HG03108 (cell line): ENCODE measurements around the gene ALK.

Experiments
- ATAC-seq: cut with Tn5 transposase; IDR thresholded peaks from one replicate; pipeline ENCODE4 v1.9.1; 2021; ENCODE audit warnings: moderate library complexity; ENCODE audit not compliant: unreplicated experiment

The ALK gene

GRCh38 chr2:29663268-29663667 is 258.1 kb downstream of the ALK start:
- ATAC-seq = no peak

- no peak for ATAC-seq
These were observed 258.5 kb downstream of the ALK start for GRCh38 chr2:29662861-29663260.

GRCh38 chr2:29660201-29660600 is 261.2 kb downstream of the ALK start:
- no peak for ATAC-seq

- ATAC-seq = no peak
These were observed 262.2 kb downstream of the ALK start for GRCh38 chr2:29659178-29659577.

GRCh38 chr2:29657674-29658073 is 263.7 kb downstream of the ALK start:
- ATAC-seq = no peak

- ATAC-seq = no peak
These were observed 265.8 kb downstream of the ALK start for GRCh38 chr2:29655391-29656086.

GRCh38 chr2:29650631-29651097 is 270.7 kb downstream of the ALK start:
- no peak for ATAC-seq

- no peak for ATAC-seq
These were observed 276.4 kb downstream of the ALK start for GRCh38 chr2:29644949-29645348.

- no peak for ATAC-seq
These were observed 278.2 kb downstream of the ALK start for GRCh38 chr2:29643196-29643595.

- ATAC-seq = no peak
These were observed 281.0 kb downstream of the ALK start for GRCh38 chr2:29640360-29640759.

- no peak for ATAC-seq
These were observed 282.7 kb downstream of the ALK start for GRCh38 chr2:29638641-29639040.

- no peak for ATAC-seq
These were observed 286.5 kb downstream of the ALK start for GRCh38 chr2:29634916-29635315.

GRCh38 chr2:29632018-29632417 is 289.4 kb downstream of the ALK start:
- ATAC-seq = no peak

- ATAC-seq = no peak
These were observed 291.9 kb downstream of the ALK start for GRCh38 chr2:29629495-29629894.

GRCh38 chr2:29628862-29629261 is 292.5 kb downstream of the ALK start:
- no peak for ATAC-seq

- ATAC-seq = no peak
These were observed 293.2 kb downstream of the ALK start for GRCh38 chr2:29628108-29628745.

GRCh38 chr2:29627279-29627711 is 294.1 kb downstream of the ALK start:
- ATAC-seq = no peak

GRCh38 chr2:29620890-29621289 is 300.5 kb downstream of the ALK start:
- no peak for ATAC-seq

GRCh38 chr2:29619689-29620088 is 301.7 kb downstream of the ALK start:
- ATAC-seq = no peak

GRCh38 chr2:29618024-29618423 is 303.4 kb downstream of the ALK start:
- ATAC-seq = no peak

GRCh38 chr2:29617351-29617750 is 304.0 kb downstream of the ALK start:
- ATAC-seq = no peak

GRCh38 chr2:29616569-29616968 is 304.8 kb downstream of the ALK start:
- no peak for ATAC-seq

- ATAC-seq = no peak
These were observed 305.5 kb downstream of the ALK start for GRCh38 chr2:29615841-29616240.
